Stomach (tissue), 4 donors: ENCODE results near the gene NUBPL.

ENCODE experiments used
- CTCF ChIP-seq, 7 experiments: fragments of 450-650 bp in 4 of 7; fragments of 200-600 bp in 3 of 7; sonication (generic) in 3 of 7; IDR thresholded peaks; one replicate each; pipeline ENCODE4 v1.5.1; 2016 to 2019; ENCODE audit warnings: antibody characterized with exemption in 7 of 7, control low read depth in 2 of 7, mild to moderate bottlenecking in 1 of 7
- EP300 ChIP-seq: sonication (generic); formaldehyde crosslinking; IDR thresholded peaks from one replicate; pipeline ENCODE4 v1.6.1; 2017; ENCODE audit warnings: antibody characterized with exemption
- POLR2AphosphoS5 ChIP-seq, 3 donors: sonication (generic); formaldehyde crosslinking; IDR thresholded peaks; one replicate each; pipeline ENCODE4 v1.6.1; 2016; ENCODE audit warnings: antibody characterized with exemption in 3 of 3

- TF ChIP-seq CTCF (IDR thresholded peaks at IDR 0.05) (no peak), POLR2AphosphoS5 (IDR thresholded peaks at IDR 0.05) (no peak), EP300 (no peak)
These were observed 231.5 kb downstream of the NUBPL start for GRCh38 chr14:31792726-31793125.
